Globus pallidus (tissue), 1 donor: Measurements from ENCODE around the gene KRTAP5-3.
"Not testable (repeated sequence)": the region's sequence is repeated elsewhere in the genome, so short reads cannot be mapped to it uniquely, and the experiment has no call there.

Source experiments
- DNase-seq: peaks from one replicate; pipeline ENCODE4 v3.0.0-alpha.2; 2015; ENCODE audit warnings: low spot score

Gene KRTAP5-3

GRCh38 chr11:1607901-1608300, 362 bp downstream of the KRTAP5-3 start:
- DNase-seq = not testable (repeated sequence)

GRCh38 chr11:1607156-1607845, 962 bp downstream of the KRTAP5-3 start:
- DNase-seq = not testable (repeated sequence)

GRCh38 chr11:1605923-1606322, 2.3 kb downstream of the KRTAP5-3 start:
- not testable (repeated sequence) for DNase-seq

- no peak for DNase-seq
Observed at GRCh38 chr11:1604711-1605110, 3.6 kb downstream of the KRTAP5-3 start.

GRCh38 chr11:1604181-1604580, 4.1 kb downstream of the KRTAP5-3 start:
- DNase-seq = no peak

- DNase-seq = no peak
Observed at GRCh38 chr11:1603629-1604028, 4.6 kb downstream of the KRTAP5-3 start.

- DNase-seq = not testable (repeated sequence)
Observed at GRCh38 chr11:1601663-1602062, 6.6 kb downstream of the KRTAP5-3 start.

- peak; percentile 29 for DNase-seq
Observed at GRCh38 chr11:1600626-1601025, 7.6 kb downstream of the KRTAP5-3 start.

GRCh38 chr11:1598816-1599215, 9.4 kb downstream of the KRTAP5-3 start:
- DNase-seq = no peak

- not testable (repeated sequence) for DNase-seq
Observed at GRCh38 chr11:1598406-1598805, 9.9 kb downstream of the KRTAP5-3 start.

GRCh38 chr11:1597994-1598380, 10.3 kb downstream of the KRTAP5-3 start, which contains the start of gene KRTAP5-2:
TSS of gene KRTAP5-2 (minus strand) at chr11:1598294. CDS start at chr11:1598250, 44 bp downstream.
- no peak for DNase-seq

GRCh38 chr11:1597331-1597993, 10.8 kb downstream of the KRTAP5-3 start:
- no peak for DNase-seq

GRCh38 chr11:1596576-1597121, 11.6 kb downstream of the KRTAP5-3 start:
- not testable (repeated sequence) for DNase-seq

GRCh38 chr11:1595994-1596575, 12.2 kb downstream of the KRTAP5-3 start:
- not testable (repeated sequence) for DNase-seq

- no peak for DNase-seq
Observed at GRCh38 chr11:1592628-1593027, 15.6 kb downstream of the KRTAP5-3 start.

GRCh38 chr11:1589996-1590395, 18.3 kb downstream of the KRTAP5-3 start:
- DNase-seq = no peak

GRCh38 chr11:1589191-1589963, 18.9 kb downstream of the KRTAP5-3 start:
- not testable (repeated sequence) for DNase-seq

GRCh38 chr11:1586699-1587098, 21.6 kb downstream of the KRTAP5-3 start:
- no peak for DNase-seq

GRCh38 chr11:1584661-1585370, 23.4 kb downstream of the KRTAP5-3 start, which contains the start of gene KRTAP5-1:
TSS of gene KRTAP5-1 (minus strand) at chr11:1585283. CDS start at chr11:1585249, 34 bp downstream.
- not testable (repeated sequence) for DNase-seq

- not testable (repeated sequence) for DNase-seq
Observed at GRCh38 chr11:1582909-1583308, 25.4 kb downstream of the KRTAP5-3 start.

GRCh38 chr11:1581976-1582375, 26.3 kb downstream of the KRTAP5-3 start:
- DNase-seq = no peak
